ENCODE measurements around the gene TMC1.

Gene TMC1

GRCh38 chr9:72882117-72882775 is 360.8 kb downstream of the TMC1 start:
- no peak for DNase-seq

DNA sequence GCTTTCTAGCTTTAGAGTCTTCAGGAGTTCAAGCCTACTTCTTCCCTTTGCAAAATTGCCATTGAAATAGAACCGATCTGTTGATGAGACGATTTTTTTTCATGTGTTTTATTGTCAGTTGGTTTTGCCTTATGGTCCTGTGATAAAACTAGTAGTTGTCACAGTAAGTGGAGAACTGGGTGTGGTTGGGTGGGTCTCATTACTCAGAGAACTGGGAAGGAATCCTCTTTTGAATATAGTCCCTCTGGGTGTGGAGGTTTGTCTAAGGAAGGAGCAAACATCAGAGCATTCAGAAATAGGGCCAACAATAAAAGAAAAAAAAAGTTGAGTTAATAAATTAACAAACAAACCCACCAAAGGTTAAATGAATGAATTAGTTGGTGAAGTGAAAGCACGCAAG is 362.5 kb downstream of the TMC1 start:
- DNase-seq = no peak

DNA sequence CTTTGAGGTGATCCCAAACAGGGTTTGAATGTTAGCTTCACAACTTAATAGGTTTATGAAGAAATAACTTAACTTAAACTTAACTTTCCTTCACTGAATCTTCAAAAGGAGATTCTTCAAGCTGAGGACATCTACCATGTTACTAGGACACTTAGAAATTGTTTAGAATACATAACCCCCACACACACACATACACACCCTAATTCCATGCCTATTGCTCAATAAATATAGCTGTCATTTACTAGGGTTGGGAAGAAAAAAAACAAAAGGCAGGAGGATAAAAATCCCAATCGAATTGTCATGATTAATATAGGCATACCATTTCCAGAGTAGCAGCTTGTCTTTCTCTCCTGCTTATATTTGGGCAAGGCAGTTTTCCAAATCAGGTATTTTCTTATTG is 363.1 kb downstream of the TMC1 start:
- DNase-seq = no peak

All from SW 1271 (cell line).